GM15510 (cell line): Measurements from ENCODE around the gene CCR4.

Experiments
- POLR2A ChIP-seq: IDR thresholded peaks from 3 replicates; pipeline ENCODE4 v1.6.1; 2011; ENCODE audit warnings: borderline replicate concordance; ENCODE audit not compliant: insufficient read length; ENCODE audit errors: extremely low read depth

Gene CCR4

GRCh38 chr3:32951410-32951811, at the start of gene CCR4:
Gene CCR4, plus strand, starts transcription at chr3:32951644. Its CDS starts 1,779 bp downstream, at chr3:32953423.
- TF ChIP-seq POLR2A: no peak

GRCh38 chr3:32903953-32904352, 47.5 kb upstream of the CCR4 start:
- TF ChIP-seq POLR2A: no peak

- no peak for TF ChIP-seq POLR2A
These were observed 41.4 kb upstream of the CCR4 start for GRCh38 chr3:32909999-32910398.

- no peak for TF ChIP-seq POLR2A
These were observed 40.5 kb upstream of the CCR4 start for GRCh38 chr3:32910954-32911353.

- no peak for TF ChIP-seq POLR2A
These were observed 39.4 kb upstream of the CCR4 start for GRCh38 chr3:32912046-32912445.

GRCh38 chr3:32913790-32914446, 37.5 kb upstream of the CCR4 start:
- TF ChIP-seq POLR2A: no peak

- no peak for TF ChIP-seq POLR2A
These were observed 31.5 kb upstream of the CCR4 start for GRCh38 chr3:32919920-32920319.

GRCh38 chr3:32922078-32922477, 29.4 kb upstream of the CCR4 start:
- no peak for TF ChIP-seq POLR2A

GRCh38 chr3:32930161-32930560, 21.3 kb upstream of the CCR4 start:
- TF ChIP-seq POLR2A: no peak

GRCh38 chr3:32934150-32934742, 17.2 kb upstream of the CCR4 start:
- TF ChIP-seq POLR2A: no peak

- no peak for TF ChIP-seq POLR2A
These were observed 14.1 kb upstream of the CCR4 start for GRCh38 chr3:32937331-32937730.

- TF ChIP-seq POLR2A: no peak
These were observed 10.7 kb upstream of the CCR4 start for GRCh38 chr3:32940726-32941125.

- no peak for TF ChIP-seq POLR2A
These were observed 6.3 kb upstream of the CCR4 start for GRCh38 chr3:32945136-32945535.

- TF ChIP-seq POLR2A: no peak
These were observed 4.3 kb upstream of the CCR4 start for GRCh38 chr3:32946973-32947788.

GRCh38 chr3:32947789-32948238, 3.6 kb upstream of the CCR4 start:
- TF ChIP-seq POLR2A: no peak
